Measurements from ENCODE around the gene ARHGAP28. TPM values are rescaled to one million over a fixed set of nuclear protein-coding genes. Genes with fewer than 3 reads are reported as not detected.

ARHGAP28 gene
- total RNA-seq, 1 donor from 2014 or later: 1.5 TPM

DNA sequence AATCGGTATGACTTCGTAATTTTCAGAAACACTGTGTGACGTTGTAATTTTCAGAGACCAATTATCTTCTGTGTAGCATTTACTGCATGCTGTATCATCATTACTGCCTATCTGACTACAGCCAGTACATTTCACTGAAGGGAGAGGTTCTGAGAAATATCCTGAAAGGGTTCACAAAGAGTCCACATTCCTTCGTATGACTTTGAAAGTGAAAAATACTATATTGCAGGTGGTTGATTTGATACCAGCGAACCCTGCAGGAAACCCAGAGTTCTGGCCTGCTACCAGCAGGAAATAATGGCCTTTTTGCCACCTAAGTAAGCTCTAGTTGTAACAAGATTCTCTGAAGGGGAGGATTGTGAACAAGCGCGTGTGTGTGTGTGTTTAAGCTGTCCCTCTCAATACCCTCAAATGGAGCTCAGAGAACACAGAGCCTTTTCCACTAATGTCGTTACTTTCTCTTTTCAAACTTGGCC is 155.5 kb downstream of the ARHGAP28 start:
- Histone ChIP-seq H3K4me1 (no peaks in the 10 kb centered on the region), H3K27me3 (ENCODE audit: low read depth) (no peaks in the 10 kb centered on the region), H3K27ac (replicated peaks) (no peak overlapping the region), H3K36me3 (no peaks in the 10 kb centered on the region), H3K9me3 (replicated peaks) (no peaks in the 10 kb centered on the region), H3K4me3 (no peak overlapping the region)
- intact Hi-C loops (cut with micrococcal nuclease): loop anchor here (10.0 kb wide), 1 partner anchor 1000 kb away; no protein-coding TSS in a partner anchor
- DNase-seq: no peak
- TF ChIP-seq, protein P1, sequence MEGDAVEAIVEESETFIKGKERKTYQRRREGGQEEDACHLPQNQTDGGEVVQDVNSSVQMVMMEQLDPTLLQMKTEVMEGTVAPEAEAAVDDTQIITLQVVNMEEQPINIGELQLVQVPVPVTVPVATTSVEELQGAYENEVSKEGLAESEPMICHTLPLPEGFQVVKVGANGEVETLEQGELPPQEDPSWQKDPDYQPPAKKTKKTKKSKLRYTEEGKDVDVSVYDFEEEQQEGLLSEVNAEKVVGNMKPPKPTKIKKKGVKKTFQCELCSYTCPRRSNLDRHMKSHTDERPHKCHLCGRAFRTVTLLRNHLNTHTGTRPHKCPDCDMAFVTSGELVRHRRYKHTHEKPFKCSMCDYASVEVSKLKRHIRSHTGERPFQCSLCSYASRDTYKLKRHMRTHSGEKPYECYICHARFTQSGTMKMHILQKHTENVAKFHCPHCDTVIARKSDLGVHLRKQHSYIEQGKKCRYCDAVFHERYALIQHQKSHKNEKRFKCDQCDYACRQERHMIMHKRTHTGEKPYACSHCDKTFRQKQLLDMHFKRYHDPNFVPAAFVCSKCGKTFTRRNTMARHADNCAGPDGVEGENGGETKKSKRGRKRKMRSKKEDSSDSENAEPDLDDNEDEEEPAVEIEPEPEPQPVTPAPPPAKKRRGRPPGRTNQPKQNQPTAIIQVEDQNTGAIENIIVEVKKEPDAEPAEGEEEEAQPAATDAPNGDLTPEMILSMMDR (IDR thresholded peaks at IDR 0.05; ENCODE audit: borderline replicate concordance): no peak

DNA sequence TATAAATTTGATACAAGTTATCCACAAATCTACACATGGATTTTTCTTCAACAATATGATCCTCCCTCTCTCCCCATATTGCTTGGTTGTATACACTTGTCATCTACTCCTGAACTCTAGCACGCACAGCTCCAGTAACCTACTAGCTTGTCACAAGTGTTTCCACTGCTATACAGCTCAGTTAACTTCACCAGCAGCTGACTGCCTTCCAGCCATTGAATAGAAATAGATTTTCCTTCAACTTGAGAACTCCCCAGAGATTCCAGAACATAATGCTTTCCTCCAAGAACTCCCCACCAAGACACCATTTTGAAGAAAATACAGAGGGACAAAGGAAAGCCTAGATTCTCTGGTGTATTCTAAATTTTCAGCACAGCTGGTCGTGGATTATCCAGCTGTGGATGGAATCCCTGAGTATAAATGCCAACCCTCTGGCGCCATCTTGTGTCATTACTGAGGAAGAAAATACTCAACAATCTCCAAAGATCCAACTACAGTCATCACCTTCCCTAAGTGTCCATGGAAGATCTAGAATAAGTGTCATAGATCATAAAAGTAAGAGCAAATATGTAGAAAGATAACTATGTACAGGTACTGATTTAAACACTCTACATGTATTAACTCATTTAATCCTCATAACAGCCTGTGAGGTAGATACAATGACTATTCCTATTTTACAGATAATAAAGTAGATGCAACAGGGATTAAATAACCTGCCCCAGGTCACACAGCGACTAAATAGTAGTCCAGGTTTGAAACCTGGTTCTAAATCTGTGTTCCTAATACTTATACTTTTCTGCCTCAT is 156.7 kb downstream of the ARHGAP28 start:
- no peak overlapping the region for H3K27ac ChIP-seq (replicated peaks)
- no peaks in the 10 kb centered on the region for H3K27me3 ChIP-seq (ENCODE audit: low read depth)
- no peaks in the 10 kb centered on the region for H3K9me3 ChIP-seq (replicated peaks)
- no peaks in the 10 kb centered on the region for H3K36me3 ChIP-seq
- no peaks in the 10 kb centered on the region for H3K4me1 ChIP-seq
- no peak for DNase-seq
- H3K4me3 ChIP-seq: no peak overlapping the region
- TF ChIP-seq, protein P1 (IDR thresholded peaks at IDR 0.05; ENCODE audit: borderline replicate concordance): peak; percentile 79
- intact Hi-C loops (cut with micrococcal nuclease): loop anchor here (2.0 to 10.0 kb wide), 2 partner anchors 343 to 1001 kb away; no protein-coding TSS in a partner anchor

DNA sequence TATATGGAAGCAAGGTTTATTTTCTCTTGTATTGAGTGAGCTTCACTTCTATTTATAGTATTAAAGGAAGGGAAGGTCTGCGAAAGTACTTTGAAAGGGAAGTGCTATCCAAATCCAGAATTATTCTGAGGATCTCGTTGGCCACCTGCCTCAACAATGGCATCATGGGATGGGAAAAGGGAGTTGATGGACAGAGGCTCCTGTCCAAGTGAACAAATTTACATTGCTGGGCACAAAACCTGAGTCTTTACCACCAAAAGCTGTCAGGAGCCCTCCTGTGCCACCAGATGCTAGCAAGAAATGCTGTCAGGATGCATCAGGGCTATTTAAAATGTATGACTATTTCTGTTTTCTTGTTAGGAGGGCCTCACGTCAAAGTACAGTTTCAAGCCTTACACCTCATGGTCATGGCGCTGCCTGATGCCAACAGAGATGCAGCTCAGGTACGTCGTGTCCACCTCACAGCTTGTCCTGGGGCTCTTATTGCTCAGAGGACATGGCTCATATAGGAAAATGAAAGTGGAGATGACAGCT is 157.3 kb downstream of the ARHGAP28 start:
- Histone ChIP-seq H3K36me3 (no peaks in the 10 kb centered on the region), H3K9me3 (replicated peaks) (no peaks in the 10 kb centered on the region), H3K27ac (replicated peaks) (no peak overlapping the region), H3K27me3 (ENCODE audit: low read depth) (no peaks in the 10 kb centered on the region), H3K4me3 (no peak overlapping the region), H3K4me1 (no peaks in the 10 kb centered on the region)
- intact Hi-C loops (cut with micrococcal nuclease): loop anchor here (2.0 to 10.0 kb wide), 2 partner anchors 344 to 1002 kb away; no protein-coding TSS in a partner anchor
- TF ChIP-seq, protein P1 (IDR thresholded peaks at IDR 0.05; ENCODE audit: borderline replicate concordance): no peak
- no peak for DNase-seq

DNA sequence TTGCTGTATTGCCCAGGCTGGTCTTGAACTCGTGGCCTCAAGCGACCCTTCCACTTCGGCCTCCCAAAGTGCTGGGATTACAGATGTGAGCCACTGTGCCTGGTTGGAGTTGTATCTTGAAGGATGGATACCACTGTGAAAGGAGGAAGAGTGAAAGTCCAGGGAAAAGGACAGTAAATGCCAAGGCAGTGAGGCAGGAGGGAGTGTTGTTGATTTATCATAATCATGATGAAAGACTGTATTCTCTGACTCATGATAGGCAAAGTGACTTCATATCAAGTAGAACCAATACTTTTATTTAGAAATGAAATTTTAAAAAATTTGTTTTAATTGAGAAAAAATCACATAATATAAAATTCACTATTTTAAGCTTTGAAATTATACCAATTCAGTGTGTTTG is 162.3 kb downstream of the ARHGAP28 start:
- H3K27ac ChIP-seq (replicated peaks): no peak overlapping the region
- no peak for DNase-seq
- TF ChIP-seq, protein P1 (IDR thresholded peaks at IDR 0.05; ENCODE audit: borderline replicate concordance): no peak
- H3K36me3 ChIP-seq: no peaks in the 10 kb centered on the region
- no peaks in the 10 kb centered on the region for H3K9me3 ChIP-seq (replicated peaks)
- intact Hi-C loops (cut with micrococcal nuclease): no loop called here
- no peaks in the 10 kb centered on the region for H3K27me3 ChIP-seq (ENCODE audit: low read depth)
- H3K4me1 ChIP-seq: no peaks in the 10 kb centered on the region
- H3K4me3 ChIP-seq: no peak overlapping the region

DNA sequence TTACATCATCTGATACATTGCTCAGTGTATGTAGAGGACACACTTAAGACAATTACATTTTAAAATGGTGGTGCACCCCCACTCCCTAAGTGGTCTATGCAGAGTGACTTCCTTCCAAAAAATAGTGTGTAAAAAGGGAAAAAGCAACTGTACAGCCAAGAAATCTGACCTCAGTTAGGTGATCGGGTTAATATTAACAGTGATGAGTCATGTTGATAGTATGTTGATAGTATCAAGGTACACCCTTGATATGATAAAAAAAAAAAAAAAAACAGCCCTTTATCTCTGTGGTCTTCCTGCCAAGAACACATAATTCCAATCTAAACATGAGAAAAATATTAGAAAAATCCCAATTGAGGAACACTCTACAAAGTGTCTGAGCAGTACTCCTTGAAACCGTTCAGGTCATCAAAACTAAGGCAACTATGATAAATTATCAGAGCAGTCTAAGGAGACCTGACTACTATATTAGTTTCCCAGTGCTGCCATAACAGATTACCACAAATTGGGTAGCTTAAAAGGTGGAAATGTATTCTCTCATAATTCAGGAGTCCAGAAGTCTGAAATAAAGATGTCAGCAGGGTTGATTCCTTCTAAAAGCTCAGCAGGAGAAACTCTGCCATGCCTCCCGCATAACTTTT is 171.9 kb downstream of the ARHGAP28 start:
- Histone ChIP-seq H3K9me3 (replicated peaks) (peaks cover 18% of the 10 kb centered on the region), H3K27ac (replicated peaks) (no peak overlapping the region), H3K4me3 (no peak overlapping the region), H3K27me3 (ENCODE audit: low read depth) (no peaks in the 10 kb centered on the region), H3K4me1 (no peaks in the 10 kb centered on the region), H3K36me3 (no peaks in the 10 kb centered on the region)
- intact Hi-C loops (cut with micrococcal nuclease): no loop called here
- no peak for DNase-seq
- TF ChIP-seq, protein P1 (IDR thresholded peaks at IDR 0.05; ENCODE audit: borderline replicate concordance): no peak
